HG02870 (cell line): ENCODE results near the gene OR2F1.
A peak's percentile ranks its signal among the peaks of the same experiment; 100 is the strongest.

Experiments
- ATAC-seq: cut with Tn5 transposase; IDR thresholded peaks from one replicate; pipeline ENCODE4 v1.9.1; 2021; ENCODE audit warnings: mild to moderate bottlenecking, moderate library complexity; ENCODE audit not compliant: unreplicated experiment

OR2F1 gene, protein sequence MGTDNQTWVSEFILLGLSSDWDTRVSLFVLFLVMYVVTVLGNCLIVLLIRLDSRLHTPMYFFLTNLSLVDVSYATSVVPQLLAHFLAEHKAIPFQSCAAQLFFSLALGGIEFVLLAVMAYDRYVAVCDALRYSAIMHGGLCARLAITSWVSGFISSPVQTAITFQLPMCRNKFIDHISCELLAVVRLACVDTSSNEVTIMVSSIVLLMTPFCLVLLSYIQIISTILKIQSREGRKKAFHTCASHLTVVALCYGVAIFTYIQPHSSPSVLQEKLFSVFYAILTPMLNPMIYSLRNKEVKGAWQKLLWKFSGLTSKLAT

DNA sequence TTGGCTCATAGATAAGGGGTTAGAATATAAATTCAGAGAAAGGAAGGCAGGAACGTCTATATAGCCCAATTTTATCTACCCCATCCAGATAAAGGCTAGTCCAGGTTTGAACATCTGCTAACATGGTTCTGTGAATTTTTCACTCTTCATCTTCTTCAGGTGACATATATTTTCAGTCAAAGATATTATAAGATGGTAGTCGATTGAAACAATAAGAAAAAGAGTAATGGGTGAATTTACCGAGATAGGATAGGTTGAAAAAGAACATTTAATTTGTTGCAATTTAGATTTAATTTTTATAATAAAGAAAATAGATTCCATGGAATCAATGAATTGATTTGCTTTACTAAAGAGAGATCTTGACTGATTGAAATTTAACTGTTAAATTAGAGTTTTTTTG is at the start of gene OR2F1:
Gene OR2F1, plus strand, starts transcription at position 301 of the 400 bp plus-strand sequence. CDS start 5,127 bp downstream, outside the sequence.
- ATAC-seq: no peak

DNA sequence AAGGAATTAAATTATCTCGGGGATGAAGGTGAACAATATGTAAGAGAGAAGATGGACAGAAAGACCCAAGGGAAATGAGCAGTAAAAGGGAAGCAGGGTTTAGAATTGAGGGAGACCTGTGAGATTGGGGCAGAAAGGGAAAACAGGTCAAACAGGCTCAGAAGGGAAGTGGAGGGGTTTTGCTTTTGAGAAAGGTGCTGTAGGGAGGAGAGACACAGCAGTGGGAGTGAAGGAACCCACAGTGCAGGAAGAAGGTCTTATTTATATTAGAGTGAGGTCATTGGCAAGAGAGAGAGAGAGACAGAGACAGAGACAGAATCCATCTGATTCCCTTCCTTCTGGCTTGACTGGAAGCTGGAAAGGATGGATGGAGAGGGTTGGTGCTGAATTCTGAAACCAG is 49.1 kb upstream of the OR2F1 start:
- no peak for ATAC-seq

DNA sequence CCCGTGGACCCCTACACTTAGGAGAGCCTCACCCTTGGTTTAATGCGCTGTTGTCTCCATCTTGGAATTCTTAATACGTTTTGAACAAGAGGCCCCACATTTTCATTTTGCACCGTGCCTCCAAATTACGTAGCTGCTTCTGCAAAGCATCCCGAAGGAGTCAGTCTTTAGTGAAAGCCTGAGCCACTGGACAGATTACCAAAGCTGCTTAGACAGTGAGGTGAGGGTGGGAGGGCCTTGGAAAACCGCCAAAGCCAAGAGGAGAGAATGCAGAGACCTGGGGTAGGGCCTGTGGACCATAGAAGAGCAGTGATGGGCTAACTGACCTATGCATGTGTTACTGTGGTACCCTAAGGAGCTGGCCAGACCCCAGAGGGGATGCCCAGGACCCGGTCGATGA is 48.5 kb upstream of the OR2F1 start:
- no peak for ATAC-seq

DNA sequence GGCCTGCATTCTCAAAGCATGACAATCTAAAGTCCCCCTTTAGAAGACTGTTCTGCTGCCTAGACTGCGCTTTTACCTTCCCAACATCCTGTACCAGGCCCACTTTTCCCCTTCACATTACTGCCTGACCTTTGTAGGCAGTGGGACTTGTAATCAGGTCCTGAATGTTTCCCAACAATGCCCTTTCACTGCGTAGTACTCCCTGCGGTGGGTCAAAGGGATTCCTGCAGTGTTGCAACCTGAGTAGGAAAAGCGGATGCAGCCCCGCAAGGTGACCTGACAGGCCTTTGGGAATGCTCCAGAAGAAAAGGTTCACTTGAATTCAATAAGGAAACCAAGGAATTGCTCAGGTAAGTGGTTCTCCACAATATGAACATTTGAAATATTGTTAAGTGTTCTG is 47.7 kb upstream of the OR2F1 start:
- ATAC-seq: no peak

DNA sequence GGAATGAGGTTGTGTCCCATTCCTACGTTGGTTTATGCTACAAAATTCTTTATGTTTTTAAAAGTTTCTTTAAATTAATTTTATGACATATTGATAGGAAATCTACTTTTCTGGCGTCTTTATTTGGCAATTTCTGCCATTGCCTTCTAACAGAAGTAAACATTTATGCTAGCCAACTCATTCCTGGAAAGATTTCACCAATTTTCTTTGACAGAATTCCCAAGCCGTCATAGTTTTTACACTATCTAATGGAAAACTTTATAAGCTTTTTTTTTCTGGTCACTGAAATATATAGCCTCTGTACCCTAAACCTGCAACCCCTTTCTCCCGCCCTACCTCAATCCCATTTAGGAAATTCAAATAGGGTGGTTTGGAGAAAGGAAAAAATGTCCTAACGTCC is 46.5 kb upstream of the OR2F1 start:
- ATAC-seq: no peak

DNA sequence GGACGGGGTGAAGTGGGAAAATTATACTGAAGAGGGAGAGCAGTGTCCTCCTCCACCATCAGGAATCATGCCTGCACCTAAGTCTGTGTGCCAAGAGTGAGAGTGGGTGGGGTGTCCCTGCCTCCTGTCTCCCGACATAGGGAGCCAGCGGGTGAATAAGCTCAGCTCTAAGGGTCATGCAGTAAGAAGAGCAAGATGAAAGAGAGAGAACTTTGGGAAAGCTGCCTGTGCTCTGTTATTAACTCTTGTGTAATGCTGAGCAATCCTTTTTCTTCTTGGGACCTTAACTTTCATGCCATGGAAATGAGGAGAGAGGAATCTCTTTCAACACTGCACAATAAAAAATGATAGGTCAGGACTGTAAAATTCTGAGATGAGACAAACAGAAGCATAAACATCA is 44.8 kb upstream of the OR2F1 start:
- ATAC-seq: no peak

DNA sequence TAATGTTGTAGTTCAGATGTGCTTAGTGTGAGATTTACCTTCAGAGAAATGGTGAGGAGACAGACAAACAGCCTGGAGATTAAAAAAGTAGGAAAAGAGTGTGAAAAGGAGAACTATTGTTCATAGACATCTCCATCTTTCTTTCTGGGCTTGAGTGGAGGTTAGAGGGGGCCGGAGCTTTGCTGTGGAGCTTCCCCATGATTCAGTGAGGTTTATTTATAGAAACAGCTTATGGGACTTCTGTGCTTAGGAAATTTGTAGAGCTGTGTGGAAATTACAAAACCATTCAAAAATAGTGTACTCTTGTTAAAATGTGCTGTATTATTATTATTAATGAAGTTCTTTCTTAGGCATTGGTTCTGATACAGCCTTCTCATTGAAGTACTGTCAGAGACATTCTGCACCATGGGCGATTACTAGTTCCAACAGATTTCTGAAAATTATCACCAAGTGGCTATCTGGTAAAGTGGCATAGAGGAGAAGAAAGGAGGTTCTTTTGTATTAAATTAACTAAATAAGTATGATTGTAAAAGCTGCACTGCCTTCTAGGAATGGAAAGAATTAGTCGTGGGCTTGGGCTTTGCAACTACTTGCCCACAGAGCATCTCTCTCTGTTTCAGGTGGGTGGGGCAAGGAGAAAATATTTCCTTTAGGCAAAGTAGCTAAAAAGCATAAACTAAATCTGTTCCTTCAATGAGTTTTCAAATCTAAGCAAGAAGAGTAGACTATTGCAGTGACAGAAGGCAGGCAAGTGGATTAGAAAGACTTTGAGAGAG is 44.0 kb upstream of the OR2F1 start:
- no peak for ATAC-seq

DNA sequence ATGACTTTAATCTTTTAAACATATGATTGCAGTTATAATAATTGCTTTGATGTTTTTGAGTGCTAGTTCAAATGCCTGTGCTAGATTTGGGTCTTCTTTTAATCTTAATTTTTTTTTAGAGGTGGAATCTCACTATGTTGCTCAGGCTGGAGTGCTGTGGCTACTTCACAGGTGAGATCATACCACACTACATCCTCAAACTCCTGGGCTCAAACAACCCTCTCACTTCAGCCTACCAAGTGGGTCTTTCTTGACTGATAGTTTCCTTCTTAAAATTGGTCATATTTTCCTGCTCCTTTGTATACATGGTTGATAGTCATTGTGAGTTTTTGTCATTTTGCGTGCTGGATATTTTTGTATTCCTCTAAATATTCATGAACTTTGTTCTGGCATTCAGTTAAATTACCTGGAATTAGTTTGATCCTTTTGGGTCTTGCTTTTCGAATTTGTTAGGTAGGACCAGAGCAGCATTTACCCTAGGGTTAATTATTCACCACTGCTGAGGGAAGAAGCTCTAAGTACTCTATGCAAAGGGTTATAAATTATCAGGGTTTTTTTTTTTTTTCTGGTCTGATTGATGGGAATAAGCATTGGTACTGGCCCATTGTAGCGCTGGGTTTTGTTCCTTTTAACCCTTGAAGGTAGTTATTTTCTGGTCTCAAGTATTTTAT is 40.6 kb upstream of the OR2F1 start:
- no peak for ATAC-seq

DNA sequence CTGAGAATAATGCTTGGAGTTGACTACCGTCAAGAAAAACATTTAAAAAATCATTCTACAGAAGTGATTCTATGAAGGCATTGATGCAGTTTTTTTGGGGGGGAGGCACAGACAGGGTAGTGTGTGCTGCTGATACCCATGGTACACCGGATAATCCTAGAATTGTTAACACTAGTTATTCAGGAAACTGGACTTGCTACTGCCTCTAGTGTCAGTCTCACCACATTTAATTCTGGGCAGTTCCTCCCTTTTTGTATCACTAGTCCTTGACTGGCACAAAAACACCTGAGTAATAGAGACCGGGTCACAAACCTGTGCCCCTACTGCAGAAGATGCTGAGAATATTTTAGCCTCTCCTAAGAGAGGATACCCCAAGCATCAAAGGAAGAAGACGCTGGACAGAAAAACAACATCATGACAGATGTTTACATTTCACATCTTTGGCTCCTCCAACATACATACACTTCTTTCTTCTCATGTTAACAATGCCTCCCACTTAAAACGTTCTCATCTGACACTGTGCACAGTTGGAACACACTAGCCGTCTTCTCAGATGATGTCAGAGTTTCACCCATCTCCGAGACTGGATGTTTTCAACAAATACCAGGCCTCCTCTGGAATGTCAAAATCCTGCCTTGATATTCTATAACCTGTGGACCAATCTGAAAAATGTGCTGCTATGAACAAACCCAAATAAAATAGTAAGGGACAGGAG is 39.5 kb upstream of the OR2F1 start:
- ATAC-seq: no peak

DNA sequence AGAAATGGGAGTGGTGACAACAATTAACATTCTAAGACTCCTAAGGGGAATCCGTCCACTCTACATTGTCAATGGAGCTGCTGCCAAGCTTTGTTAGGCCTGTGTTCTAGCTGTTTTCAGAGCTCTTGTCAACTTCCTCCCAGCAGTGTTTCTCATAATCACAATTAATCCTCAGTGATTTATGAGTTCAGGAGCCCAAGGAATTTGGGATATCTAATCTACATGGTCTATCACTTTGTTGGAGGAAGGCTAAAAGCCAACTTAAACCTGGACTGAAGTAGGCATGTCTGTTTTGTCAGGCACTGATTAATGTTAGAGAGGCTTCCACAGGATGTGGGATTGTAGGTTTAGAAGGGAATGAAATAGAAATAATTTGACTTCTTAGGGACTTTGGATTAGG is 29.8 kb upstream of the OR2F1 start:
- ATAC-seq: no peak

DNA sequence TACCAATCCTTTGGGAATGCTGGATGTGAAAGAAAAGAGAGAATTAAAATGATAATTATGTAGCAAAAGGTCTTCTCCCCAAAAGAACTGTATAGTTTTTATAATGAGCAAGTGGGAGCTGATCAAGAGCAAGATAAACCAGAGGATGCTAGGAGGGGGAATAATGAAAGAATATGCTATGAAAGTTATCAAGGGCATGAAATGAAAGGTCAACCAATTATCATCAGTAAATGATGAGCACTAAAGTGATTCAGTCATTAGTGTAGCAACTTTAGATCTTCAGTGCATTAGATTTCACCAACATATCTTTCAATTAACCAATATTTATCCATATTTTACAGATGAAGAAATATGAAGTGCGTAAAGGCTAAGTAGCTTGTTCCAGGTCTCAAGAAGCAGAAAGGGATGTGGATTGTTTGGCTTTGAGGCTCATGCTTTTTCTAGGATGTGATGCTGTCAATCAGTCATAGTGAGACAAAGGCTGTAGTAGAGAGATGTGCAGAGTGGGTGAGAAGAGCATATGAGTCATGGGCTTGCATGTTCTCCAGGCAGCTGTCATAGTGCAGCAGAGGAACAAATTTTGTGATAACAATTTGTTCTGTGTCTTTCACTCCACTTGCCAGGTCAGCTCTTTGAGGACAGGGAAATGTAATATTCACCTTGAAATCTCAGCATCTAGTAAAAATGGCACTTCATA is 25.3 kb upstream of the OR2F1 start:
- ATAC-seq: peak; percentile 65

DNA sequence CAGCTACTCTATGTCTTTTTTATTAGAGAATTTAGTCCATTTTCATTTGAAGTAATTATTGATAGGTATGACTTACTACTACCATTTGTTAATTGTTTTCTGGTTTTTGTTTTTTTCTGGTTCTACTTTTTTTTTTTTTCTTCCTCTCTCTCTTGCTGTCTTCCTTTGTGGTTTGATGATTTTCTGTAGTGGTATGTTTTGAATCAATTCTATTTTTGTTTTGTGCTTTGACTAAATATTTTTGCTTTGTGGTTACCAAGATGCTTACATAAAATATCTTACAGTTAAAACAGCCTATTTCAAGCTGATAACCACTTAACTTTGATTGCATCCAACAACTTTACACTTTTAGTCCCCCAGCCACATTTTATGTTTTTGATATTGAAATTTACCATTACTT is 22.9 kb upstream of the OR2F1 start:
- ATAC-seq: no peak

DNA sequence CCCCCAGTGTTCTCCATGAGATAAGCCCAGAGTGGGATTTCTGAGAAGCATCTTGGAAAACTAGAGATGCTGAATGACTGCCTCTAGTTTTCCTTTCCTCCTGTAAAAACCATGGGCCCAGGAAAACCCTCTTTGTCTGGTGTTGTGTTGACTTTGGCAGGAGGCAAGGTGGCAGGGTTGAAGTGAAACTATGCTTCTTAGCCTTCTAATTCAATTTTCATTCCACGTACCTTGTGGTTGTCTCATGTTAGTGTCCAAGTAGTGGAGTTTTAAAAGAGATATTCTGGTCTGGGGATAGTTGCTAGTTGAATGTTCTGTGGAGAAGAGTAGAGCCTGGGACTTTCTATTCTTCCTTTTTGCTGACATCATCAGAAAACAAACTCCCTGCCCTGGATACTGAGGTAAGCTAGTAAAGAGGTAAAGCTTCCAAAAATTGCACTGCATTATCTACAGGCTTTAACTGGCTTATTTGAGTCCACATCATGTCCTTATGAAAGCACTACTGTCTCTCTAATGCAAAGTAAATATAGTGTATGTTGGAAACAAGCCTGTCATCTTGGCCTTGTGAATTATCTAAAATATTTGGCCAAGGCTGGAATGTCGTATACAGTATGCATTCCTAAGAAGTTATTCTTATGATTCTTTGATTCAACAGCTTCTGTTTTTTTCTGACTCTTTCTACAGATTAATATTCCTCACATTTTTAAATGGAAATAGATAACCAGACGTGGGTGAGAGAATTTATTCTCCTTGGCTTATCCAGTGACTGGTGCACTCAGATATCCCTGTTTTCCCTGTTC is 19.9 kb upstream of the OR2F1 start, which contains the start of gene OR2F2:
Gene OR2F2, plus strand, starts transcription at position 708 of the 800 bp plus-strand sequence. Its CDS starts 0 bp downstream, at position 708.
- ATAC-seq: no peak

DNA sequence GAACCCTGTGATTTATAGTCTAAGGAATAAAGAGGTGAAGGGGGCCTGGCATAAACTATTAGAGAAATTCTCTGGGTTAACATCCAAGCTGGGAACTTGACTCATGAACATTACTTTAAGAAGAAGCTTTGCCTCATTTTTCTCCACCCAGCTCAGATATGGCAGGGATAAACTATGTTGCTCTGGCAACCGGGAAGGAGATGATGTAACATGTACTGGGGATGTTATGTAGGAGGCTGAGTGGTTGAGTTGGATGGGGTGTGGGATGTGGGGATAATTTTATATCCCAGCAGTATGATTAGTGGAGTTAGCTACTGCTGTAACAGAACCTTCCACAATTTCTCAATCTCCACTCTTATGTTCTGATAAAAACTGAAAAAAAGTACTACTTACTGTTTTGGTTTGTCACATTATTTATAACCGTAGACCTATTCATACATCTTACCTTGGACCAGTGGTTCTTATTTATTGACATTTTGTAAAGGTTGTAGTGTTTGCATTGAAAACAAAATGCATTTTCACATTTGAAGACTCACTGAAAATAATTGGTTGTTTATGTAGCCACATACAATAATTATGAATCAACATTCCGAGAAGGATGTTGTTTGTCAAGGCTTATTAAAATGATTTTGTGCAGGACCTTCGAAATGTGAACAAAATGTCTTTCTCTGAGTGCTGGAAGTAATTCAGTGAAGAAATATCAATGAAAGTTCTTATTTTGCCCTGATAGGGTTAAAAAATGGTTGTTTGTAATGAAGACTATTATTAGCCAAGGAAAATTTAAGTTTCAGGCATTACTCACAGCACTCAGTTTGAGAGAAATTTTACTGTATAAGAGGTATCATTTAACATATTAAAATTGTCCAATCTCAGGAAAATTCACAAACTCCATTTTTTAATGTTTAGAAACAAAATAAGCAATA is 18.3 kb upstream of the OR2F1 start:
- no peak for ATAC-seq

DNA sequence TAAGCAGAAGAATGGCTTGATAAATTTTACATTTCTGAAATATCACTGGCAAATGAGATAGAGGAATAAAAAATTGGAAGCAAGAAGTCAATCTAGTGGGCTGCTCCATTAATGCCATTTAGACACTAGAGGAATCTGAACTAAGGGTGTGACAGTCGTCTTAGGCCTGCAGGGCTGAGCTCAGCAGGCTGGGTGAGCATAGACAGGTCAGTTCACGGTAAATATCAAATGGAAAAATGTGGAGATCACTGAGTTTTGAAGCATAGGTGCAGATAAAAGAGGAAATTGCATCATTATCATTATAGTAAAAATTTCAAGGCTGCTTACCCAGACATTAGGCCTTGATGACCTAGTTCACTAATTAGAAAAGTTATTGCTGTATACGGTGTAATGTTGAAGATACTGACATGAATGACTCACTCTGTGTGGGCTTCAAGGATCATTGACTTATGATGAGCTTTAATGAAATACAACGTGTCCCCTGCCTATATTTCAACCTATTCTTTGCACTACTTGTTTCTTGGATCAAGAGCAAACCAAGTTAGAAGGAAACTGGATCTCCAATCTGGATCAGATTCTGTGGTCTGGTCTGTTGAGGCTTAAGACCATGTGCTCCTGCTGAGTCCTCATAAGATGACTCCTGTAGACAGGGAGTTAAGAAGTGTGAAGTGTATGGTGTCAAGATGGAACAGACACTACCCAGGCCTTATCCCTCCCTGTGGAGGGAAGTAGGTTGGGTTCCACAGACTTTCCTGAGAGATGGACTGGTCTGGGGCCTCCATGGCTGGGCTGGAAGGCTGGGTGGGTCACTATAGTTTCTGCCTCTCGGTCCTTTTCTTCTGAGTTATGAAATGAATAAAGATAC is 16.0 kb upstream of the OR2F1 start:
- no peak for ATAC-seq

DNA sequence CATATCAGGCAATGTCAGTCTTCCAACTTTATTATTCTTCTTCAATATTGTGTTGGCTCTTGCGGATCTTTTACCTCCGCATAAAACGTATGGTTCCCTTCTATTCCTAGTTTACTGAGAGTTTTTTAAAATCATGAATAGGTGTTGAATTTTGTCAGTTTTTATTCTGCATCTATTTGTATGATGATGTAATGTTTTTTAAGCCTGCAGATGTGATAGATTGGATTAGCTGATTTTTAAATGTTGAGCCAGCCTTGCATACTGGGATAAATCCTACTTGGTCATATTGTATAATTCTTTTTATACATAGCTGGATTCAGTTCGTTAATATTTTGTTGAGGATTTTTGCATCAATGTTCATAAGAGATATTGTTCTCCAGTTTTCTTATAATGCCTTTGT is 9.2 kb upstream of the OR2F1 start:
- no peak for ATAC-seq

DNA sequence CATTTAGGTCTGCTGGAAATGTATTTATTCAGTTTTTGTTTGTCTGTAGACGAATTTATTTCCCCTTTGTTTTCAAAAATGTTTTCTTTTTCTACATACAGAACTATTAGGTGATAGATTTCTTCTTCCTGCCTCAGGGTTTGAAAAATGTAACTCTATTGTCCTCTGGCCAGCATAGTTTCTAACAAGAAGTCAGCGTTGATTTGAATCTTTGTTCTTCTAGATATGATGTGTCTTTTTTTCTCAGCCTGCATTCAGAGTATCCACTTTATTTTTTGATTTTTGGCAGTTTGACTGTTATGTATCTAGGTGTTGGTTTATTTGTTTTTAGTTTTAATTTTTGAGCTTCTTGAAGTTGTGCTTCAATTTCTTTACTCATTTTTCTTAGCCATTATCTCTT is 7.5 kb upstream of the OR2F1 start:
- ATAC-seq: no peak

DNA sequence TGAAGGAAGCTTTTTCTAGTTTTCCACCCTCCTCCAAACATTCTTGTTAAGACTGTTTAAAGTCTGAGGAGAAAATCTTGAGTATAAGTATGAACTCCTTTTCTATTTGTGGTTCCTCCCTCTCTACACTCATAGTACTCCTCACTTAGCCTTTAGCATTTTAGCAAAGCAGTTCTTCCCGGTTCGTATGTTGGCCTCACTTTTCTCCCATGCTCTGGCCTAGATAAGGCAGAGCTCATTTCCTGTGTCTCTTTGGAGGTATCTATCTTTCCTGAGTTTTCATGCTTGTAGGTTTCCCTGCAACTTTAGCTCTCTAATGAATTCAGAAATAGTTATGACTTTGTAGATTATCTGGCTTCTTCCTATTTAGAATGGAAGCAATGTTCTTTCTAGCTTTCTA is 5.9 kb upstream of the OR2F1 start:
- ATAC-seq: no peak
